PFSK-1 (cell line): ENCODE measurements around the gene CIPC.
A peak's percentile ranks its signal among the peaks of the same experiment; 100 is the strongest.

Source experiments
- FOXP2 ChIP-seq: optimal IDR thresholded peaks from 2 replicates; pipeline ENCODE3; 2011; ENCODE audit warnings: borderline replicate concordance, control low read depth, inconsistent platforms; ENCODE audit not compliant: insufficient read depth; ENCODE audit errors: extremely low read length, extremely low read depth
- POLR2AphosphoS5 ChIP-seq: IDR thresholded peaks from 2 replicates; pipeline ENCODE4 v1.6.1; 2012; ENCODE audit warnings: low read depth, mild to moderate bottlenecking, control low read depth, low read length, moderate library complexity
- REST ChIP-seq, 2 experiments: IDR thresholded peaks; 2 replicates each; pipeline versions ENCODE4 v1.6.1 to v1.8.0; 2011 to 2012; ENCODE audit warnings: low read depth in 2 of 2, low read length in 2 of 2, control low read depth in 1 of 2, inconsistent platforms in 1 of 2, mild to moderate bottlenecking in 1 of 2, moderate library complexity in 1 of 2; ENCODE audit not compliant: insufficient read depth in 1 of 2
- SIN3A ChIP-seq: IDR thresholded peaks from 2 replicates; pipeline ENCODE4 v1.6.1; 2012; ENCODE audit warnings: mild to moderate bottlenecking, low read length, moderate library complexity, borderline replicate concordance; ENCODE audit not compliant: insufficient read depth
- TAF1 ChIP-seq: IDR thresholded peaks from 2 replicates; pipeline ENCODE4 v1.6.1; 2012; ENCODE audit warnings: low read length, control low read depth, borderline replicate concordance; ENCODE audit not compliant: insufficient read depth

CIPC gene

GRCh38 chr14:77131206-77131605 is 33.1 kb downstream of the CIPC start:
- TF ChIP-seq FOXP2 = no peak
- no peak for TF ChIP-seq TAF1
- TF ChIP-seq SIN3A = no peak

- TF ChIP-seq REST (IDR thresholded peaks at IDR 0.05; ENCODE audit: insufficient read depth in 1 of 2, low read depth in 2 of 2, low read length in 2 of 2) (no peak), SIN3A (no peak), POLR2AphosphoS5 (no peak), TAF1 (no peak), FOXP2 (no peak)
Observed at GRCh38 chr14:77131871-77132486, 33.9 kb downstream of the CIPC start.

GRCh38 chr14:77133720-77134338 is 35.8 kb downstream of the CIPC start:
- no peak for TF ChIP-seq POLR2AphosphoS5
- TF ChIP-seq REST (IDR thresholded peaks at IDR 0.05; ENCODE audit: insufficient read depth in 1 of 2, low read depth in 2 of 2, low read length in 2 of 2) = peak; percentile 95 to 96

- TF ChIP-seq SIN3A (no peak), TAF1 (no peak), POLR2AphosphoS5 (no peak), REST (IDR thresholded peaks at IDR 0.05; ENCODE audit: insufficient read depth in 1 of 2, low read depth in 2 of 2, low read length in 2 of 2) (no peak), FOXP2 (no peak)
Observed at GRCh38 chr14:77139022-77139421, 41.0 kb downstream of the CIPC start.

- no peak for TF ChIP-seq FOXP2
- TF ChIP-seq SIN3A = no peak
- TF ChIP-seq POLR2AphosphoS5 = no peak
- TF ChIP-seq REST (IDR thresholded peaks at IDR 0.05; ENCODE audit: insufficient read depth in 1 of 2, low read depth in 2 of 2, low read length in 2 of 2) = no peak
- TF ChIP-seq TAF1 = no peak
Observed at GRCh38 chr14:77139540-77140358, 41.7 kb downstream of the CIPC start.
